ENCODE measurements around the gene BRD3OS. TPM values are rescaled to one million over a fixed set of nuclear protein-coding genes. Genes with fewer than 3 reads are reported as not detected.

The BRD3OS gene
- total and polyA plus RNA-seq, 2 of the 13 experiments (the other 11 are each of a cell fraction or from before 2014, with no cell fraction given), result 4.9 to 5.7 TPM

- H3K4me3 ChIP-seq (replicated peaks in 1 of 3; ENCODE audit: insufficient read depth in 1 of 3, low read depth in 2 of 3, low read length in 3 of 3), result no peak overlapping the region
- H3K4me2 ChIP-seq (ENCODE audit: low read depth, low read length), result no peak overlapping the region
- no peak for TF ChIP-seq ZNF839 (CRISPR knock-in tag; IDR thresholded peaks at IDR 0.05; ENCODE audit: borderline replicate concordance)
- TF ChIP-seq ZNF367 (CRISPR knock-in tag; IDR thresholded peaks at IDR 0.05; ENCODE audit: borderline replicate concordance), result no peak
- no peak for TF ChIP-seq ZSCAN20 (CRISPR knock-in tag; IDR thresholded peaks at IDR 0.05; ENCODE audit: borderline replicate concordance)
- no peak for TF ChIP-seq TFDP1 (CRISPR knock-in tag; IDR thresholded peaks at IDR 0.05; ENCODE audit: borderline replicate concordance)
- peaks cover 2 to 17% of the 10 kb centered on the region in 2 experiments; a peak in 3 of 5 replicates for H3K27me3 ChIP-seq (ENCODE audit: control insufficient read depth in 1 of 2, insufficient read depth in 2 of 2, low read length in 2 of 2)
- BruUV-seq (replicated peaks), result no TSS peak
- 62% methylated on average over 6 of the region's 6 CpGs for WGBS (ENCODE audit: low lambda C conversion rate)
- FAIRE-seq (no peak), DNase-seq (ENCODE audit: low spot score) (no peak), ATAC-seq (no peak)
- H3K4me1 ChIP-seq (ENCODE audit: insufficient read depth, low read length), result peaks cover 16% of the 10 kb centered on the region
- intact Hi-C loops (cut with micrococcal nuclease; ENCODE audit: unreplicated experiment) (no loop called here), in situ Hi-C loops (cut with HindIII; ENCODE audit: extremely low pct_ligation_motif_present, low pct_unique_long_range_greater_than_20kb) (no loop called here)
- no peak overlapping the region for H3K9ac ChIP-seq (ENCODE audit: insufficient read depth, low read depth, low read length)
- no peaks in the 10 kb centered on the region for H4K20me1 ChIP-seq (ENCODE audit: insufficient read depth, low read length)
- ChIA-PET POLR2A (no interaction called here), CTCF (ENCODE audit: low intra/inter-chr PET ratio, low total read pairs) (no interaction called here)
- H3K9me3 ChIP-seq (ENCODE audit: low read length), result peaks cover 9% of the 10 kb centered on the region
- no peak overlapping the region for H3K27ac ChIP-seq (ENCODE audit: extremely low read length, insufficient read depth, low read length)
- no peaks in the 10 kb centered on the region for H3K36me3 ChIP-seq (replicated peaks in 1 of 2; ENCODE audit: control insufficient read depth in 1 of 2, insufficient read depth in 2 of 2, low read length in 2 of 2)
- no peaks in the 10 kb centered on the region for H3K79me2 ChIP-seq (ENCODE audit: insufficient read depth, low read length)
- H2AFZ ChIP-seq (ENCODE audit: low read length), result no peak overlapping the region
Measured at GRCh38 chr9:134011401-134011800, 13.9 kb upstream of the BRD3OS start.

- Histone ChIP-seq H3K27me3 (ENCODE audit: control insufficient read depth in 1 of 2, insufficient read depth in 2 of 2, low read length in 2 of 2) (no peaks in the 10 kb centered on the region; a peak in 2 of 5 replicates), H3K27ac (ENCODE audit: extremely low read length, insufficient read depth, low read length) (no peak overlapping the region), H3K36me3 (replicated peaks in 1 of 2; ENCODE audit: control insufficient read depth in 1 of 2, insufficient read depth in 2 of 2, low read length in 2 of 2) (no peaks in the 10 kb centered on the region), H3K4me3 (replicated peaks in 1 of 3; ENCODE audit: insufficient read depth in 1 of 3, low read depth in 2 of 3, low read length in 3 of 3) (no peak overlapping the region), H3K9me3 (ENCODE audit: low read length) (peaks cover 9% of the 10 kb centered on the region), H3K9ac (ENCODE audit: insufficient read depth, low read depth, low read length) (no peak overlapping the region), H3K4me1 (ENCODE audit: insufficient read depth, low read length) (peaks cover 16% of the 10 kb centered on the region), H4K20me1 (ENCODE audit: insufficient read depth, low read length) (no peaks in the 10 kb centered on the region), H3K79me2 (ENCODE audit: insufficient read depth, low read length) (no peaks in the 10 kb centered on the region), H2AFZ (ENCODE audit: low read length) (no peak overlapping the region), H3K4me2 (ENCODE audit: low read depth, low read length) (no peak overlapping the region)
- FAIRE-seq (no peak), DNase-seq (ENCODE audit: low spot score) (no peak), ATAC-seq (no peak)
- ChIA-PET CTCF (ENCODE audit: low intra/inter-chr PET ratio, low total read pairs) (no interaction called here), POLR2A (no interaction called here)
- in situ Hi-C loops (cut with HindIII; ENCODE audit: extremely low pct_ligation_motif_present, low pct_unique_long_range_greater_than_20kb) (no loop called here), intact Hi-C loops (cut with micrococcal nuclease; ENCODE audit: unreplicated experiment) (no loop called here)
- BruUV-seq (replicated peaks), result no TSS peak
- WGBS (ENCODE audit: low lambda C conversion rate), result 54% methylated on average over 2 of the region's 2 CpGs
- no peak for TF ChIP-seq GATAD2A (CRISPR knock-in tag; IDR thresholded peaks at IDR 0.05)
- TF ChIP-seq MLXIP (CRISPR knock-in tag; IDR thresholded peaks at IDR 0.05; ENCODE audit: borderline replicate concordance), result no peak
- TF ChIP-seq FIP1L1 (IDR thresholded peaks at IDR 0.05; ENCODE audit: borderline replicate concordance, insufficient read depth, low read depth, low read length), result no peak
- no peak for TF ChIP-seq ZNF292 (CRISPR knock-in tag; IDR thresholded peaks at IDR 0.05; ENCODE audit: borderline replicate concordance, low read depth)
- no peak for TF ChIP-seq ZNF724P (CRISPR knock-in tag; IDR thresholded peaks at IDR 0.05; ENCODE audit: borderline replicate concordance)
- no peak for TF ChIP-seq ZHX1 (CRISPR knock-in tag; IDR thresholded peaks at IDR 0.05; ENCODE audit: low read depth)
Measured at GRCh38 chr9:134014946-134015345, 10.3 kb upstream of the BRD3OS start.
